HG03571 (cell line): Measurements from ENCODE around the gene PSMD6.

Experiments
- ATAC-seq: cut with Tn5 transposase; IDR thresholded peaks from one replicate; pipeline ENCODE4 v1.9.1; 2021; ENCODE audit not compliant: unreplicated experiment

Gene PSMD6

GRCh38 chr3:63980830-63981498 is 42.3 kb downstream of the PSMD6 start:
- no peak for ATAC-seq

GRCh38 chr3:63980019-63980418 is 43.3 kb downstream of the PSMD6 start:
- no peak for ATAC-seq

- no peak for ATAC-seq
Observed at GRCh38 chr3:63979093-63979885, 44.0 kb downstream of the PSMD6 start.

GRCh38 chr3:63977893-63978292 is 45.4 kb downstream of the PSMD6 start:
- no peak for ATAC-seq

- ATAC-seq, result no peak
Observed at GRCh38 chr3:63976872-63977200, 46.5 kb downstream of the PSMD6 start.

GRCh38 chr3:63976161-63976871 is 47.0 kb downstream of the PSMD6 start:
- no peak for ATAC-seq

GRCh38 chr3:63975723-63976122 is 47.6 kb downstream of the PSMD6 start:
- no peak for ATAC-seq

- ATAC-seq, result no peak
Observed at GRCh38 chr3:63974451-63974850, 48.8 kb downstream of the PSMD6 start.

- no peak for ATAC-seq
Observed at GRCh38 chr3:63973406-63973805, 49.9 kb downstream of the PSMD6 start.

GRCh38 chr3:63972987-63973386 is 50.3 kb downstream of the PSMD6 start:
- ATAC-seq, result no peak

GRCh38 chr3:63972196-63972595 is 51.1 kb downstream of the PSMD6 start:
- no peak for ATAC-seq

- ATAC-seq, result no peak
Observed at GRCh38 chr3:63970631-63971475, 52.4 kb downstream of the PSMD6 start.

- no peak for ATAC-seq
Observed at GRCh38 chr3:63969876-63970275, 53.4 kb downstream of the PSMD6 start.

GRCh38 chr3:63968612-63969350 is 54.5 kb downstream of the PSMD6 start:
- ATAC-seq, result peak; percentile 28

- ATAC-seq, result peak; percentile 74
Observed at GRCh38 chr3:63967675-63968611, 55.4 kb downstream of the PSMD6 start.

GRCh38 chr3:63966871-63967270 is 56.4 kb downstream of the PSMD6 start:
- ATAC-seq, result no peak

GRCh38 chr3:63966007-63966406 is 57.3 kb downstream of the PSMD6 start:
- no peak for ATAC-seq

GRCh38 chr3:63964681-63965485 is 58.4 kb downstream of the PSMD6 start:
- no peak for ATAC-seq

- ATAC-seq, result no peak
Observed at GRCh38 chr3:63963496-63963895, 59.8 kb downstream of the PSMD6 start.
